Coronary artery (tissue), 2 donors: Measurements from ENCODE around the gene WWP2.
A peak's percentile ranks its signal among the peaks of the same experiment; 100 is the strongest.
"Not testable (repeated sequence)": the region's sequence is repeated elsewhere in the genome, so short reads cannot be mapped to it uniquely, and the experiment has no call there.

ENCODE experiments used
- DNase-seq: peaks from one replicate; pipeline ENCODE4 v3.0.0-alpha.2; 2017; ENCODE audit warnings: low spot score
- H3K27ac ChIP-seq, 2 donors: fragments of 200-600 bp; sonication (generic); one replicate each; pipeline ENCODE4 v1.5.1; 2016 to 2019
- H3K4me3 ChIP-seq: fragments of 200-600 bp; sonication (generic); 2 replicates; pipeline ENCODE4 v1.5.1; 2016; ENCODE audit warnings: mild to moderate bottlenecking, moderate library complexity
- CTCF ChIP-seq: fragments of 200-600 bp; sonication (generic); IDR thresholded peaks from one replicate; pipeline ENCODE4 v1.5.1; 2019; ENCODE audit warnings: antibody characterized with exemption

WWP2 gene

DNA sequence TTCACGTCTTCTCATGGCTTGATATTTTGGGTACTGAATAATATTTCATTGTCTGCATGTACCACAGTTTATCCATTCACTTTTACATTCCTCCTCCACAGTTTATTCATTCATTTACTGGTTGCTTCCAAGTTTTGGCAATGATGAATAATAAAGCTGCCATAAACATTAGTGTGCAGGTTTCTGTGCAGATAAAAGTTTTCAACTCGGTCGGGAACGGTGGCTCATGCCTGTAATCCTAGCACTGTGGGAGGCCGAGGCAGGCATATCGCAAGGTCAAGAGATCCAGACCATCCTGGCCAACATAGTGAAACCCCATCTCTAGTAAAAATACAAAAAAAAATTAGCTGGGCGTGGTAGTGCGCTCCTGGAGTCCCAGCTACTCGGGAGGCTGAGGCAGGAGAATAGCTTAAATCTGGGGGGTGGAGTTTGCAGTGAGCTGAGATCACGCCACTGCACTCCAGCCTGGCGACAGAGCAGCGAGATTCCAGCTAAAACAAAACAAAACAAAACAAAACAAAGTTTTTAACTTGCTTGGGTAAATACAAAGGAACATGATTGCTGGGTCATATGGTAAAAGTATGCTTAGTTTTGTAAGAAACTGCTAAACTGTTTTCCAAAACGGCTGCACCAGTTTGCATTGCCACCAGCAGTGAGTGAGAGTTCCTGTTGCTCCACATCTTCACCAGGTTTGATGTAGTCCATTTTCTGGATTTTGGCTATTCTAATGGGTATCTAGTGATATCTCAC, 89.5 kb downstream of the WWP2 start:
- TF ChIP-seq CTCF = no peak
- Histone ChIP-seq H3K4me3 (no peak overlapping the region), H3K27ac (no peak overlapping the region)
- no peak for DNase-seq

DNA sequence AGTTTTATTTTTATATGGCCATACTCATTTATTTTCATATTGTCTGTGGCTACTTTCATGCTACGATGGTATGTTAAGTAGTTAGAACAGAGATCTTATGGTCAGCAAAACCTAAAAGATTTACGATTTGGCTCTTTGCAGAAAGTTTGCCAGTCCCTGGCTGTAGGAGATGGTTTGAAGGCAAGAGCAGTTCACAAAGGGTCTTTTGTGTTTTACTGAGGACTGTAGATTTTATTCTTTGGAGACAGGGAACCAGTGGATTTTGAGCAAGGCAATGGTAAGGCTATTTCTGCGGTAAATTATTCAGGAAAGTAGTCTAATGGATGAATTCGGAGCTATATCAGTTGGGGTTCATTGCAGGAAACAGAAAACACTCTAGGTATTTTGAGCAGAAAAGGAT, 90.7 kb downstream of the WWP2 start:
- H3K4me3 ChIP-seq = no peak overlapping the region
- no peak for TF ChIP-seq CTCF
- no peak overlapping the region for H3K27ac ChIP-seq
- no peak for DNase-seq

- Histone ChIP-seq H3K27ac (no peak overlapping the region), H3K4me3 (no peak overlapping the region)
- no peak for TF ChIP-seq CTCF
- no peak for DNase-seq
Observed at GRCh38 chr16:69853481-69853880, 91.3 kb downstream of the WWP2 start.

GRCh38 chr16:69854776-69855175, 92.6 kb downstream of the WWP2 start:
- not testable (repeated sequence) for DNase-seq, H3K4me3 ChIP-seq
- peak overlapping the region; percentile 19 to 24 for H3K27ac ChIP-seq

GRCh38 chr16:69855592-69855991, 93.5 kb downstream of the WWP2 start:
- TF ChIP-seq CTCF = no peak
- Histone ChIP-seq H3K27ac (peak overlapping the region; percentile 24 to 56), H3K4me3 (no peak overlapping the region)
- no peak for DNase-seq

GRCh38 chr16:69858191-69859104, 96.3 kb downstream of the WWP2 start:
- TF ChIP-seq CTCF = no peak
- peak overlapping the region in 1 of 2 donors; percentile 61 for H3K27ac ChIP-seq

DNA sequence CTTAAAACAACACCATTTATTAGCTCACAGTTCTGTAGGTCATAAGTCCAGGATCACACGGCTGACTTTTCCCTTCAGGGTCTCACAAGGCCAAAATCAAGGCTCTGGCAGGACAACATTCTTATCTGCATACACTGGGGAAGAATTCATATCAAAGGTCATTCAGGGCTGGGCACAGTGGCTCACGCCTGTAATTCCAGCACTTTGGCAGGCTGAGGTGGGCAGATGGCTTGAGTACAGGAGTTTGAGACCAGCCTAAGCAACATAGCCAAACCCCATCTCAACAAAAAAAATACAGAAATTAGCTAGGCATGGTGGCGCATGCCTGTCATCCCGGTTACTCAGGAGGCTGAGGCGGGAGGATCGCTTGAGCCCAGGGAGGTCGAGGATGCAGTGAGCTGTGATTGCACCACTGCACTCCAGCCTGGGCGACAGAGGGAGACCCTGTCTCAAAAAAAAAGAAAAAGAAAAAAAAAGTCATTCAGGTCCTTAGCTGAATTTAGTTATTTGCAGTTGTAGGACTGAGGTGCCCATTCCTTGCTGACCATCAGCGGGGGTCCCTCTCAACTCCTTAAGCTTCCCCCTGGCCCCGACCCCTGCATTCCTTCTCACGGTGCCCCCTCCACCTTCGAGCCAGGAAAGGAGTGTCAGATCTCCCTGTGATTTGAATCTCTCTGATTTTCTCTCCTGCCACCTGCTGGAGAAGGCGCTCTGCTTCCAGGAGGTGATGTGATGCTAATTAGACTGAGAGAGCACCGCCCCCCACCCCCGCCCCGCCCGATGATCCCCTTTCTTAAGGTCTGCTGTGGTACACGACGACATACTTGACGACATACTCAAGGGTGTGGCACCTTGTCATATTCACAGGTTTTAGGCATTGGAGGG, 97.2 kb downstream of the WWP2 start:
- no peak for TF ChIP-seq CTCF
- no peak overlapping the region for H3K4me3 ChIP-seq
- H3K27ac ChIP-seq = peak overlapping the region in 1 of 2 donors; percentile 61
- no peak for DNase-seq

More at GRCh38 chr16:69858191-69859104, 96.3 kb downstream of the WWP2 start:
- H3K4me3 ChIP-seq = no peak overlapping the region
- no peak for DNase-seq
